Panc1 (cell line): ENCODE results near the gene MTUS2. TPM values are rescaled to one million over a fixed set of nuclear protein-coding genes. Genes with fewer than 3 reads are reported as not detected.

Experiments used
- ATAC-seq: fragments of 200-7000 bp; cut with Tn5 transposase; 2 replicates; pipeline ENCODE4 v1.9.1; 2020; ENCODE audit warnings: mild to moderate bottlenecking, moderate library complexity
- BruUV-seq: library from RNA; stranded (reverse); fragments of 400-500 nt; replicated peaks from 2 replicates; lab custom pipeline; 2021; lab: Mats Ljungman, UMichigan
- CTCF ChIA-PET: fragments of 300-600 bp; sonication (Branson Sonifier 250); formaldehyde crosslinking; loops from one replicate; lab custom pipeline; 2022; ENCODE audit warnings: antibody characterized with exemption; lab: Charles Lee
- POLR2A ChIA-PET: fragments of 300-600 bp; sonication (Branson Sonifier 250); formaldehyde crosslinking; loops from one replicate; lab custom pipeline; 2022; ENCODE audit warnings: antibody characterized with exemption; lab: Charles Lee
- DNase-seq: peaks from one replicate; pipeline ENCODE4 v3.0.0-alpha.2; 2010; ENCODE audit warnings: low read depth, low spot score
- H3K27ac ChIP-seq: 2 replicates; pipeline ENCODE4 v1.5.1; 2011; ENCODE audit warnings: mild to moderate bottlenecking, low read length, inconsistent platforms
- H3K27me3 ChIP-seq: fragments of 200-500 bp; sonication (Bioruptor generic); 2 replicates; pipeline ENCODE4 v1.6.0; 2014; ENCODE audit warnings: low read length, inconsistent platforms; ENCODE audit not compliant: control insufficient read depth, insufficient read depth
- H3K36me3 ChIP-seq: fragments of 200-500 bp; sonication (Bioruptor generic); 2 replicates; pipeline ENCODE4 v1.5.1; 2014; ENCODE audit warnings: inconsistent platforms, mild to moderate bottlenecking, low read length, moderate library complexity; ENCODE audit not compliant: control insufficient read depth, insufficient read depth
- H3K4me1 ChIP-seq: 2 replicates; pipeline ENCODE4 v1.5.1; 2011; ENCODE audit warnings: inconsistent platforms, mild to moderate bottlenecking, low read length, moderate library complexity; ENCODE audit not compliant: control insufficient read depth, insufficient read depth
- H3K4me3 ChIP-seq, 2 experiments: 2 replicates each; pipeline ENCODE4 v1.5.1; 2011 to 2012; ENCODE audit warnings: low read depth in 2 of 2, low read length in 2 of 2, mild to moderate bottlenecking in 2 of 2, inconsistent platforms in 1 of 2, moderate library complexity in 1 of 2
- H3K9me3 ChIP-seq: fragments of 200-500 bp; sonication (Bioruptor generic); 2 replicates; pipeline ENCODE4 v1.5.1; 2014; ENCODE audit warnings: low read depth, mild to moderate bottlenecking, inconsistent platforms, low read length, moderate library complexity; ENCODE audit not compliant: control insufficient read depth, insufficient read depth
- CTCF ChIP-seq: fragments of 450-650 bp; IDR thresholded peaks from 2 replicates; pipeline ENCODE4 v1.5.1; 2017; ENCODE audit warnings: mild to moderate bottlenecking
- POLR2AphosphoS5 ChIP-seq: IDR thresholded peaks from 2 replicates; pipeline ENCODE4 v1.6.1; 2012; ENCODE audit warnings: mild to moderate bottlenecking, low read depth, low read length, moderate library complexity
- REST ChIP-seq, 2 experiments: IDR thresholded peaks; 2 replicates each; pipeline ENCODE4 v1.6.1; 2011 to 2012; ENCODE audit warnings: low read depth in 2 of 2, control low read depth in 1 of 2, low read length in 1 of 2, mild to moderate bottlenecking in 1 of 2, moderate library complexity in 1 of 2; ENCODE audit not compliant: insufficient read depth in 1 of 2
- SIN3A ChIP-seq: IDR thresholded peaks from 2 replicates; pipeline ENCODE4 v1.6.1; 2012; ENCODE audit warnings: low read depth, mild to moderate bottlenecking, low read length, moderate library complexity, borderline replicate concordance; ENCODE audit not compliant: insufficient read depth
- TCF7L2 ChIP-seq: IDR thresholded peaks from 2 replicates; pipeline ENCODE4 v1.6.1; 2011; ENCODE audit warnings: mild to moderate bottlenecking, low read depth, low read length, inconsistent platforms
- in situ Hi-C: cut with HindIII; loops from 2 replicates; pipeline ENCODE4 v1.10.0; 2016; ENCODE audit warnings: low sequenced_read_pairs, low pct_unique_long_range_greater_than_20kb
- intact Hi-C: fragments of 100-400 bp; cut with micrococcal nuclease; formaldehyde crosslinking; loops from one replicate; pipeline ENCODE4 v1.10.0; 2022; ENCODE audit not compliant: unreplicated experiment
- total RNA-seq: library from RNA; stranded (reverse); gene quantifications from one replicate; pipeline ENCODE4 v1.2.1, GENCODE V29; 2021; ENCODE audit not compliant: unreplicated experiment

Gene MTUS2
- total RNA-seq, 1 experiment from 2014 or later: 0.05 TPM

GRCh38 chr13:29315847-29316246 is 495.7 kb downstream of the MTUS2 start:
- in situ Hi-C loops: no loop called here
- Histone ChIP-seq H3K27me3 (no peaks in the 10 kb centered on the region), H3K36me3 (no peaks in the 10 kb centered on the region), H3K4me1 (no peaks in the 10 kb centered on the region), H3K27ac (no peak overlapping the region), H3K9me3 (no peaks in the 10 kb centered on the region), H3K4me3 (no peak overlapping the region)
- no peak for ATAC-seq
- CTCF ChIA-PET: no interaction called here
- DNase-seq: no peak
- POLR2A ChIA-PET: no interaction called here
- intact Hi-C loops: no loop called here
- no TSS peak for BruUV-seq
- TF ChIP-seq REST (IDR thresholded peaks at IDR 0.05; ENCODE audit: insufficient read depth in 1 of 2, low read depth in 2 of 2, low read length in 1 of 2) (no peak), TCF7L2 (no peak), SIN3A (no peak), CTCF (no peak), POLR2AphosphoS5 (no peak)

- Histone ChIP-seq H3K36me3 (no peaks in the 10 kb centered on the region), H3K27ac (no peak overlapping the region), H3K9me3 (no peaks in the 10 kb centered on the region), H3K27me3 (no peaks in the 10 kb centered on the region), H3K4me1 (no peaks in the 10 kb centered on the region), H3K4me3 (no peak overlapping the region)
- no peak for ATAC-seq
- intact Hi-C loops (no loop called here), in situ Hi-C loops (no loop called here)
- CTCF ChIA-PET: no interaction called here
- POLR2A ChIA-PET: no interaction called here
- DNase-seq: no peak
- BruUV-seq: no TSS peak
- TF ChIP-seq REST (IDR thresholded peaks at IDR 0.05; ENCODE audit: insufficient read depth in 1 of 2, low read depth in 2 of 2, low read length in 1 of 2) (no peak), TCF7L2 (no peak), POLR2AphosphoS5 (no peak), SIN3A (no peak)
Measured at GRCh38 chr13:29317828-29318227, 497.7 kb downstream of the MTUS2 start.
